ENCODE results near the gene C3orf20.

C3orf20 gene

GRCh38 chr3:14766428-14767244 lies 91.7 kb downstream of the C3orf20 start:
- TF ChIP-seq GATA2 (IDR thresholded peaks at IDR 0.05; ENCODE audit: low read depth, low read length) (no peak), GATA3 (IDR thresholded peaks at IDR 0.05; ENCODE audit: low read depth, low read length) (no peak)

- TF ChIP-seq GATA3 (IDR thresholded peaks at IDR 0.05; ENCODE audit: low read depth, low read length) = no peak
- no peak for TF ChIP-seq GATA2 (IDR thresholded peaks at IDR 0.05; ENCODE audit: low read depth, low read length)
Measured at GRCh38 chr3:14767245-14768051, 92.5 kb downstream of the C3orf20 start.

- TF ChIP-seq GATA2 (IDR thresholded peaks at IDR 0.05; ENCODE audit: low read depth, low read length) (no peak), GATA3 (IDR thresholded peaks at IDR 0.05; ENCODE audit: low read depth, low read length) (no peak)
Measured at GRCh38 chr3:14768182-14768790, 93.3 kb downstream of the C3orf20 start.

GRCh38 chr3:14768881-14769280 lies 93.9 kb downstream of the C3orf20 start:
- TF ChIP-seq GATA2 (IDR thresholded peaks at IDR 0.05; ENCODE audit: low read depth, low read length) (no peak), GATA3 (IDR thresholded peaks at IDR 0.05; ENCODE audit: low read depth, low read length) (no peak)

GRCh38 chr3:14769544-14770325 lies 94.8 kb downstream of the C3orf20 start:
- TF ChIP-seq GATA2 (IDR thresholded peaks at IDR 0.05; ENCODE audit: low read depth, low read length) (no peak), GATA3 (IDR thresholded peaks at IDR 0.05; ENCODE audit: low read depth, low read length) (no peak)

- TF ChIP-seq GATA2 (IDR thresholded peaks at IDR 0.05; ENCODE audit: low read depth, low read length) (no peak), GATA3 (IDR thresholded peaks at IDR 0.05; ENCODE audit: low read depth, low read length) (no peak)
Measured at GRCh38 chr3:14770591-14770990, 95.7 kb downstream of the C3orf20 start.

- TF ChIP-seq GATA2 (IDR thresholded peaks at IDR 0.05; ENCODE audit: low read depth, low read length) = no peak
- no peak for TF ChIP-seq GATA3 (IDR thresholded peaks at IDR 0.05; ENCODE audit: low read depth, low read length)
Measured at GRCh38 chr3:14771593-14772497, 96.9 kb downstream of the C3orf20 start.

- no peak for TF ChIP-seq GATA2 (IDR thresholded peaks at IDR 0.05; ENCODE audit: low read depth, low read length)
- no peak for TF ChIP-seq GATA3 (IDR thresholded peaks at IDR 0.05; ENCODE audit: low read depth, low read length)
Measured at GRCh38 chr3:14772533-14773138, 97.7 kb downstream of the C3orf20 start.

- TF ChIP-seq GATA3 (IDR thresholded peaks at IDR 0.05; ENCODE audit: low read depth, low read length) (no peak), GATA2 (IDR thresholded peaks at IDR 0.05; ENCODE audit: low read depth, low read length) (no peak)
Measured at GRCh38 chr3:14773281-14773680, 98.3 kb downstream of the C3orf20 start.

GRCh38 chr3:14773691-14774128 lies 98.8 kb downstream of the C3orf20 start:
- TF ChIP-seq GATA2 (IDR thresholded peaks at IDR 0.05; ENCODE audit: low read depth, low read length) = no peak
- TF ChIP-seq GATA3 (IDR thresholded peaks at IDR 0.05; ENCODE audit: low read depth, low read length) = no peak

- TF ChIP-seq GATA3 (IDR thresholded peaks at IDR 0.05; ENCODE audit: low read depth, low read length) (no peak), GATA2 (IDR thresholded peaks at IDR 0.05; ENCODE audit: low read depth, low read length) (no peak)
Measured at GRCh38 chr3:14774431-14774830, 99.5 kb downstream of the C3orf20 start.

GRCh38 chr3:14775011-14775410 lies 100.1 kb downstream of the C3orf20 start:
- TF ChIP-seq GATA3 (IDR thresholded peaks at IDR 0.05; ENCODE audit: low read depth, low read length) (no peak), GATA2 (IDR thresholded peaks at IDR 0.05; ENCODE audit: low read depth, low read length) (no peak)
